Activated naive CD4-positive, alpha-beta T cell treated with anti-CD3 and anti-CD28 coated beads, Interleukin-2, amount 10 ng/mL, durations not matched to agents 7 days and 5 days (primary cell): ENCODE results near the gene AAMP.
A peak's percentile ranks its signal among the peaks of the same experiment; 100 is the strongest.
"Not testable (repeated sequence)": the region's sequence is repeated elsewhere in the genome, so short reads cannot be mapped to it uniquely, and the experiment has no call there.

Experiments used
- CTCF ChIA-PET: fragments of 350-600 bp; sonication (Branson Sonifier 250); formaldehyde crosslinking; loops from one replicate; lab custom pipeline; 2021; ENCODE audit warnings: antibody characterized with exemption; lab: Charles Lee
- DNase-seq: peaks from one replicate; pipeline ENCODE4 v3.0.0-alpha.2; 2020
- H3K27ac Mint-ChIP-seq: one replicate; pipeline ENCODE4 v1.8.0; 2021; ENCODE audit warnings: mild to moderate bottlenecking, moderate library complexity, mixed read lengths
- H3K27me3 Mint-ChIP-seq: one replicate; pipeline ENCODE4 v1.8.0; 2021; ENCODE audit warnings: mild to moderate bottlenecking, mixed read lengths
- H3K36me3 Mint-ChIP-seq: one replicate; pipeline ENCODE4 v1.8.0; 2021; ENCODE audit warnings: mixed read lengths
- H3K4me1 Mint-ChIP-seq: one replicate; pipeline ENCODE4 v1.8.0; 2021; ENCODE audit warnings: mixed read lengths
- H3K4me3 Mint-ChIP-seq: one replicate; pipeline ENCODE4 v1.8.0; 2021; ENCODE audit warnings: mild to moderate bottlenecking, moderate library complexity, mixed read lengths
- H3K9me3 Mint-ChIP-seq: one replicate; pipeline ENCODE4 v1.8.0; 2021; ENCODE audit warnings: mixed read lengths

Gene AAMP, protein sequence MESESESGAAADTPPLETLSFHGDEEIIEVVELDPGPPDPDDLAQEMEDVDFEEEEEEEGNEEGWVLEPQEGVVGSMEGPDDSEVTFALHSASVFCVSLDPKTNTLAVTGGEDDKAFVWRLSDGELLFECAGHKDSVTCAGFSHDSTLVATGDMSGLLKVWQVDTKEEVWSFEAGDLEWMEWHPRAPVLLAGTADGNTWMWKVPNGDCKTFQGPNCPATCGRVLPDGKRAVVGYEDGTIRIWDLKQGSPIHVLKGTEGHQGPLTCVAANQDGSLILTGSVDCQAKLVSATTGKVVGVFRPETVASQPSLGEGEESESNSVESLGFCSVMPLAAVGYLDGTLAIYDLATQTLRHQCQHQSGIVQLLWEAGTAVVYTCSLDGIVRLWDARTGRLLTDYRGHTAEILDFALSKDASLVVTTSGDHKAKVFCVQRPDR

DNA sequence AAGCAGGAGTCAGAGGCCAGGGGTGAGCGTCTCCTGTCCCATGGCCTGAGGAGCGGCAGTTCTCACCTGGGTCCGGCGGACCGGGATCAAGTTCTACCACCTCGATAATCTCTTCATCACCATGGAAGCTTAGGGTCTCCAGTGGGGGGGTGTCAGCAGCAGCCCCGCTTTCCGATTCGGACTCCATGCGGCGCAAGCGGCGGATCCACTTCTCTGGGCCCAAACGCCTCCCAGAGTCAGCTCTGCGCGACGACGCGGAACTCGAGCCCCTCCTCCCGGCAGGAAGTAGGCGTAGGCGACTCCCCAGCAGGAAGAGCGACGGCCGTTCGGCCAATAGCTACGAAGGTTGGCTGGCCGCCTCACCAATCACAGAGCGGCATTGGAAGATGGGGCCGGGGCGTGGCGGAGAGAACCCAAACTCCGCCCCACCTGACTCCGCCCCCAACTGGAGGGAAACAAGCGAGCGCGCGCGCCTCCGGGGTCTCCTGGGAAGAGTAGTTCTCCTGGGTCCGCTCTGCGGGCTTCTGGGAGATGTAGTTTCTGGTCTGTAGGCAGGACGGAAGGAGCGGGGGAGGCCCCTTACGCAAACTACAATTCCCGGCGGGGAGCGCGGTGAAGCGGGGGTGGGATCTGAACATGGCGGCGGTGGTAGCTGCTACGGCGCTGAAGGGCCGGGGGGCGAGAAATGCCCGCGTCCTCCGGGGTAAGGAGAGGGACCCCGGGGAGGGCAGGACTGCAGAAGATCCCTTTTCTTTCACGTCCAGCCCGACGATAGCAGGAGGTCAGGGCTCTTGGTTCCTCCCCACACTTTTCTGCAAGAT is at the start of gene AAMP, which contains the start of gene PNKD:
Gene AAMP (minus strand): TSS at position 238 of the 821 bp plus-strand sequence. CDS start 51 bp downstream, at position 187.
Gene PNKD (plus strand): TSS at position 620 of the 821 bp plus-strand sequence. CDS start 17 bp downstream, at position 637.
- peak; percentile 100 for DNase-seq
- Mint-ChIP-seq H3K4me1 (peaks cover 53% of the 10 kb centered on the region), H3K27ac (peak within 1 kb of the TSS; percentile 91), H3K36me3 (peaks cover 39% of the 10 kb centered on the region), H3K9me3 (no peaks in the 10 kb centered on the region), H3K27me3 (peaks cover 6% of the 10 kb centered on the region), H3K4me3 (peak within 1 kb of the TSS; percentile 92)
- CTCF ChIA-PET: interaction anchor here (1.2 to 7.4 kb wide), 10 partner anchors 10 to 196 kb away, joined by 3 to 195 read pairs (median 8); partner anchors contain the start of genes GPBAR1 and TMBIM1

DNA sequence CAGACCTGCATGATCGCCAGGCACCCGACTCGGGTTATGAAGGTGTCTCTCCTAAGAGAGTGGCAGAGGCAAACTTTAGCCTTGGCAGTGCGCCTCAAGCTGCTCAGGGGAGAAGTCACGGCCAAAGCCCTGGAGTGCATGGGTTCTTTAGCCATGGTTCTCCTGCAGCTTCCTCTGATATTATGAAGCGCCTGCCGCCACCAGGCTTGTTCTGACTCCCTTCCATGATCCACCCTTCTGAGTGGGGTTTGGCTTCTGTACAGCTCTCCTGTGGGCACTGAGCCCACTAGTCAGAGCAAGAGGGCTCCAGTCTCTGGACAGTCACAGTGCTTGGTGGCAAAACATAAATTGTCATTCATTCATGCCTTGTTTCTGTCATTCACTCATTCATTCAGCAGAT is 48.3 kb upstream of the AAMP start:
- Mint-ChIP-seq H3K4me1 (peaks cover 45% of the 10 kb centered on the region), H3K9me3 (no peaks in the 10 kb centered on the region), H3K27ac (no peak overlapping the region), H3K27me3 (peaks cover 12% of the 10 kb centered on the region), H3K4me3 (no peak overlapping the region), H3K36me3 (peaks cover 8% of the 10 kb centered on the region)
- CTCF ChIA-PET: no interaction called here
- DNase-seq: no peak

DNA sequence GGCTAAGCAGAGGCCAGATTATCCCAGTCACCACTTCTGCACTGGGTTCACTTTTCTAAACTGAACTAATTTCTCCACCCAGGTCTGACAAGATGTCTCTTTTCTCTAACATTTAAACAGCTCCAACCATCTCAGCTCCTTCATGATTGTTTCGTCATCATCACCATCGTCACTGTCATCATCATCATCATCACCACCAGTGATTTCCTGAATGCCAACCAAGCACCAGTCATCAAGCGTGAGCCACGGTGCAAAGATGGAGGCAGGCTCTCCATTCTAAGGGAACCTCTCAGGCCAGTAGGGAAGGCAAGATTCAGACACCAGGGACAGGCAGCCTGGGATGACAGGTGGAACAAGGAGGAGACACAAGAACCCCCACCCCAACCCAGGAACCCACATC is 47.9 kb upstream of the AAMP start:
- Mint-ChIP-seq H3K4me1 (peaks cover 45% of the 10 kb centered on the region), H3K27me3 (peaks cover 10% of the 10 kb centered on the region), H3K36me3 (peaks cover 8% of the 10 kb centered on the region), H3K4me3 (no peak overlapping the region), H3K27ac (no peak overlapping the region), H3K9me3 (no peaks in the 10 kb centered on the region)
- DNase-seq: no peak
- CTCF ChIA-PET: no interaction called here

DNA sequence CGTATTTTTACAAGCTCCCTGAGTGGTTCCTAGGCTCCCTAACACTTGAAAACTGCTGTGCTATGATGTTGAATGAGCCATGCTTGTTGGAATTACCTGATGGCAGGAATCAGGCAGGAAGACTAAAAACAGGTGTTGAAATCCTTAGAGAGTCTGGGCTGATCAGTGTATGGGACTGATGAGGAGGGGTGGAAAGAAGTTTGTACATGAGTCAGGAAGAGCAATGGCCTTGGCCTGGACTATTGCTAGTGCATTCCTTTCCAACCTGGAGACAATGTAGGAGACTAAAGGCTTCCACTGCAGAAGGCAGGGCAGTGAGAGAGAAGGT is 47.3 kb upstream of the AAMP start:
- DNase-seq: no peak
- Mint-ChIP-seq H3K4me1 (peaks cover 40% of the 10 kb centered on the region), H3K4me3 (no peak overlapping the region), H3K27me3 (peaks cover 5% of the 10 kb centered on the region), H3K36me3 (peaks cover 8% of the 10 kb centered on the region), H3K9me3 (no peaks in the 10 kb centered on the region), H3K27ac (peak overlapping the region; percentile 93)
- CTCF ChIA-PET: interaction anchor here (0.7 to 1.0 kb wide), 2 partner anchors 9 to 40 kb away, joined by 3 read pairs; no protein-coding TSS in a partner anchor

DNA sequence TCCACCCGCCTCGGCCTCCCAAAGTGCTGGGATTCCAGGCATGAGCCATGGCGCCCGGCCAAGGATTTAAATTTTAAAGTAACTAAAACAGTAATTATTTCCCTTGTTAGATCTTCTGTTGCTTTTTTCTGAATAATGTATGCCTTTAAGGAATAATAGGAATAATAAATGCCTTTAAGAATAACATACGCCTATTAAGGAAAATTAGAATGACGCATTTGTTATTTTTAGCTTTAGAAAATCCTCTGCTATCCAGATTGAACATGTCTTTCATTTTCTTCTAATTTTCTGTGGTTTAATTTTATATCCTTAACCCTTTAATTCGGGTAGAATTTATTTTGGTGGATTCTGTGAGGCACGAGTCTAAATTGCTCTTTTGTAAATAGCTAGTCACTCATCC is 45.5 kb upstream of the AAMP start:
- CTCF ChIA-PET: interaction anchor here (2.7 kb wide), 1 partner anchor 14 kb away, joined by 9 read pairs; no protein-coding TSS in a partner anchor
- Mint-ChIP-seq H3K27ac (no peak overlapping the region), H3K4me1 (peaks cover 31% of the 10 kb centered on the region), H3K36me3 (peaks cover 8% of the 10 kb centered on the region), H3K4me3 (no peak overlapping the region), H3K27me3 (no peaks in the 10 kb centered on the region), H3K9me3 (no peaks in the 10 kb centered on the region)
- DNase-seq: no peak

DNA sequence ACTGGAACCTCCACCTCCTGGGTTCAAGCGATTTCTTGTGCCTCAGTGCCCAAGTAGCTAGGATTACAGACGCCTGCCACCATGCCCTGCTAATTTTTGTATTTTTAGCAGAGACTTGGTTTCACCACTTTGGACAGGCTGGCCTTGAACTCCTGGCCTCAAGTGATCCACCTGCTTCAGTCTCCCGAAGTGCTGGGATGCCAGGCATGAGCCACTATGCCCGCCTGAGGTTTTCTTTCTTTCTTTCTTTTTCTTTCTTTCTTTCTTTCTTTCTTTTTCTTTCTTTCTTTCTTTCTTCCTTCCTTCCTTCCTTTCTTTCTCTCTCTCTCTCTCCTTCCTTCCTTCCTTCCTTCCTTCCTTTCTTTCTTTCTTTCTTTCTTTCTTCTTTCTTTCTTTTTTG is 44.8 kb upstream of the AAMP start:
- not testable (repeated sequence) for H3K9me3 Mint-ChIP-seq, DNase-seq, H3K27me3 Mint-ChIP-seq, H3K27ac Mint-ChIP-seq, H3K4me3 Mint-ChIP-seq, H3K36me3 Mint-ChIP-seq
- CTCF ChIA-PET: interaction anchor here (2.7 kb wide), 1 partner anchor 13 kb away, joined by 9 read pairs; no protein-coding TSS in a partner anchor
- peaks cover 31% of the 10 kb centered on the region for H3K4me1 Mint-ChIP-seq

DNA sequence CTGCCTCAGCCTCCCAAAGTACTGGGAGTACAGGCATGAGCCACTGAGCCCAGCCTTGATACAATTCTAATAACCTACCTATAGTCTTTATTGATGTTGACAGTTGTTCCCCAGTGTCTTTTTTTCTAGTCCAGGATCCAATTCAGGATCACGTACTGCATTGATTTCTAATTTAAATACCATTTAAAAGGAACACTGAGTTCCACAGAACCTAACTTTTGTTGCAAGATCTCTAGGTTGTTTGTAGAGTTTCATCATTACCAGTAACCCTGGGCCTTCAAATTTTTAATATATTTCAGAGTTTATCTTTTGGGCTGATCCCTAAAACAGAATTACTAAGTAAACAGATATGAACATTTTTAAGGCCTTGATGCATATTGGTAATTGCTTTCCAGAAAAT is 43.4 kb upstream of the AAMP start:
- CTCF ChIA-PET: no interaction called here
- Mint-ChIP-seq H3K4me3 (no peak overlapping the region), H3K27ac (no peak overlapping the region), H3K9me3 (no peaks in the 10 kb centered on the region), H3K4me1 (peaks cover 31% of the 10 kb centered on the region), H3K27me3 (peaks cover 9% of the 10 kb centered on the region), H3K36me3 (peaks cover 8% of the 10 kb centered on the region)
- DNase-seq: no peak

DNA sequence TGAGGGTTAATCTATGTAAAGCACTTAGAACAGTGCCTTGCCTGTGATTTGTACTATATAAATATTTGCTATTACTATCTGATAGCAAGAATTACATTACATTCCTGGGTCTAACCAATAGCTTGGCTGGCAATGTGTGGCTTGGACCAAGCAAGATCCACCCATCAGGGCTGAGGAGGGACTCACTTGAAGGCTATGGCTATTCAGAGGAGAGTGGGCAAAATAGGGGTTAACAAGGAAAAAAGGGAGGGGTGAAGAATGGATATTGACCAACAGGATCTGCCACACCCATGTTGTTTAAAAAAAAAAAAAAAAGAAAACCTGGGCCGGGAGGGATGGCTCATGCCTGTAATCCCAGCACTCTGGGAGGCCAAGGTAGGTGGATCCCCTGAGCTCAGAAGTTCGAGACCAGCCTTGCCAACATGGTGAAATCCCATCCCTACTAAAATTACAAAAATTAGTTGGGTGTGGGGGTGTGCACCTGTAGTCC is 42.4 kb upstream of the AAMP start:
- no peaks in the 10 kb centered on the region for H3K9me3 Mint-ChIP-seq
- H3K36me3 Mint-ChIP-seq: peaks cover 6% of the 10 kb centered on the region
- DNase-seq: no peak
- H3K4me3 Mint-ChIP-seq: no peak overlapping the region
- CTCF ChIA-PET: no interaction called here
- H3K27ac Mint-ChIP-seq: peak overlapping the region; percentile 68
- H3K4me1 Mint-ChIP-seq: peaks cover 29% of the 10 kb centered on the region
- peaks cover 14% of the 10 kb centered on the region for H3K27me3 Mint-ChIP-seq

DNA sequence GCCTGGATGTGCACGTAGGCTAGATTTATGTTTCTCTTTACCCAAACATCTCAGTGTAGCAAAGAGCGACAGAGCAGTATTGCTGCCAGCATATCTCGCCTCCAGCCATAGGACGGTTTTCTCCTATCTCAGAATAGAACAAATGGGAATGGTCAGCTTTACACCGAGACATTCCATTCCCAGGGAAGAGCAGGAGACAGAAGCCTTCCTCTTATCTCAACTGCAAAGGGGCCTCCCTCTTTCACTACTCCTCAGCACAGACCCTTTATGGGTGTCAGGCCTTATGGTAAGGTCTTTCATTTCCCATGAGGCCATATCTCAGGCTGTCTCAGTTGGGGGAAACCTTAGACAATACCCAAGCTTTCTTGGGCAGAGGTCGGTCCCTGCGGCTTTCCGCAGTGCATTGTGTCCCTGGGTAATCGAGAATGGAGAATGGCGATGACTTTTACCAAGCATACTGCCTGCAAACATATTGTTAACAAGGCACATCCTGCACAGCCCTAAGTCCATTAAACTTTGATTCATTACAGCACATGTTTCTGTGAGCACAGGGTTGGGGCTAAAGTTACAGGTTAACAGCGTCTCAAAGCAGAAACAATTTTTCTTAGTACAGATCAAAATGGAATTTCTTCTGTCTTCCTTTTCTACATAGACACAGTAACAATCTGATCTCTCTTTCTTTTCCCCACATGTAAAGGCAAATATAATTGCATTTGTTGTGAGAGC is 41.8 kb upstream of the AAMP start:
- peaks cover 14% of the 10 kb centered on the region for H3K27me3 Mint-ChIP-seq
- H3K4me3 Mint-ChIP-seq, H3K36me3 Mint-ChIP-seq, DNase-seq, H3K9me3 Mint-ChIP-seq, H3K27ac Mint-ChIP-seq, CTCF ChIA-PET: not testable (repeated sequence)
- H3K4me1 Mint-ChIP-seq: peaks cover 22% of the 10 kb centered on the region

DNA sequence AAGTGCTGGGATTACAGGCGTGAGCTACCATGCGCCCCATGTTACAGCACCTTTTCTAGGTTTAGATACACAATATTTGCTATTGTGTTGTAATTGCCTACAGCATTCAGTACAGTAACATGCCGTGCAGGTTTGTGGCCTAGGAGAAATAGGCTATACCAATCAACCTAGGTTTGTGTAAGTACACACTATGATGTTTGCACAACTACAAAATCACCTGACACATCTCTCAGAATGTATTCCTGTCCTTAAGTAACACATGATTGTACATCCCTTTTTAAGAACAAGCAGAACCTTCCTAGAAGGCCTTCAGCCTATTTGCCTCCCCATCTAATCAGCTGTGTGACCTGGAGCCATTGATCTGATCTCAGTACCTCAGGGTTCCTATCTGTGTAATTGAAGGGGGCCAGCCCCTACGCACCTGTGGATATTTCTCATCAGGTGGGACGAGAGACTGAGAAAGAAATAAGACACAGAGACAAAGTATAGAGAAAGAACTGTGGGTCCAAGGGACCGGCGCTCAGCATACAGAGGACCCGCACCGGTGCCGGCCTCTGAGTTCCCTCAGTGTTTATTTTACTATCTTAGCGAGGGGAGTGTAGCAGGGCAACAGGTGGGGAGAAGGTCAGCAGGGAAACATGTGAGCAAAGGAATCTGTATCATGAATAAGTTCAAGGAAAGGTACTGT is 41.1 kb upstream of the AAMP start:
- H3K27ac Mint-ChIP-seq: no peak overlapping the region
- DNase-seq: no peak
- no peaks in the 10 kb centered on the region for H3K36me3 Mint-ChIP-seq
- peaks cover 20% of the 10 kb centered on the region for H3K27me3 Mint-ChIP-seq
- peaks cover 17% of the 10 kb centered on the region for H3K4me1 Mint-ChIP-seq
- no peaks in the 10 kb centered on the region for H3K9me3 Mint-ChIP-seq
- no peak overlapping the region for H3K4me3 Mint-ChIP-seq
- CTCF ChIA-PET: no interaction called here

DNA sequence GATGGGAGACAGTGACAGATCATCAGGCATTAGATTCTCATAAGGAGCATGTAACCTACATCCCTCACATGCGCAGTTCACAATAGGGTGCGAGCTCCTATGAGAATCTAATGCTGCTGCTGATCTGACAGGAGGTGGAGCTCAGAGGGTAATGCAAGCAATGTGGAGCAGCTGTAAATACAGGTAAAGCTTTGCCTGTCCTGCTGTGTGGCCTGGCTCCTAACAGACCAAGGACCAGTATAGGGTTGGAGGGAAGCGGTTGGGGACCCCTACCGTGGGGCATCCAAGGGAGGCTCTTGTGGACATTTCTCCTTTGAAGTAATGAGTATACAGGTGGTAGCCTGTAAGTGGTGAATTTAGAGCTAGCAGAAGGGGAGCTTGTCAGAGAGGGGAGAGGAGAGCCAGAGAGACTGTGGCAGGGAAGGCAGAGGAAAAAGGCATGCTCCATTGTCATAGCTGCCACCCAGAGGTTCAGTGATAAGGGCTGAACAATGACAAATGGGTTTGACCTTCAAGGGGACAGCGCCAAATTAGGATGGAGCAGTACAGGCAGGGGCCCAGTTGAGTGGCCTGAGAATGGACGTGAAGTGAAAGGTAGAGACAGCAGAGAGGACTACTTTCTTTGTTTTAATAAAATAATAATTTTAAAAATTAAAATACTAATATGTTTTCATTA is 37.6 kb upstream of the AAMP start:
- H3K4me1 Mint-ChIP-seq: peaks cover 7% of the 10 kb centered on the region
- H3K4me3 Mint-ChIP-seq: no peak overlapping the region
- no peaks in the 10 kb centered on the region for H3K9me3 Mint-ChIP-seq
- peaks cover 34% of the 10 kb centered on the region for H3K27me3 Mint-ChIP-seq
- no peak for DNase-seq
- no peaks in the 10 kb centered on the region for H3K36me3 Mint-ChIP-seq
- no peak overlapping the region for H3K27ac Mint-ChIP-seq
- CTCF ChIA-PET: interaction anchor here (0.7 to 2.4 kb wide), 5 partner anchors 15 to 112 kb away, joined by 3 to 9 read pairs (median 4); partner anchors contain the start of genes CATIP and TMBIM1

DNA sequence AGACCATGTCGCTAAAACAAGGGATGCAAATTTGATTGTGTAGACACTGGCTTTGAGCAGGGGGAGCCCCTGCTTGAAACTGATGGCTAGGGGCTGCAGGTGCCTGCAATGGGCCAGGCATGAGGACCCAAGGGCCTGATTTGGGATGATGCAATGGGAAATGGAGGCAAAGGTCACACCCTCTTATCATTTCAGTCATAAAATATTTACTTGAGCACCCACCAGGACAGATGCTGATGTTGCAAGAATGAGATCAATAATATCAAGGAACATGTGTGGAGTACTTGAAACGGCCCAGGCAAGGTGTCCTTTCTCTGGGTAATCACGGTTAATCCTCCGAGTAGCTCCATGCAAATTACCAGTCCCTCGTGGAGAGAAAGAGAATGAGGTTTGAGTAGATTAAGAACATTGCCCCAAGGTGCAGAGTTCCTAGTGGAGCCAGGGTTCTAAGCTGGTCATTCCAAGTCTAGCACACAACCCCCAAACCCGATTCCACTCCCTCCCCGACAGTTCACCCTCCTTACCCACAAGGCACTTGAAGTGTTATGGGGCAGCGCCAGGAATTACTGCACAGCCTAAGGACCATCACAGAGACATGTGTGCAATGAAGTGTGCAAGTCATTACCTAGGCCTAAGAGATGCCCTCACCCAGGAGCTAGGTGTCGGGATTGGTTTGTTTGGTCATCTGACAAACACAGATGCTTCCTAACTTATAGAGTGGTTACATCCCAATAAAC is 36.4 kb upstream of the AAMP start:
- DNase-seq: no peak
- Mint-ChIP-seq H3K4me1 (peaks cover 10% of the 10 kb centered on the region), H3K36me3 (no peaks in the 10 kb centered on the region), H3K27me3 (peaks cover 38% of the 10 kb centered on the region), H3K27ac (no peak overlapping the region), H3K4me3 (no peak overlapping the region), H3K9me3 (no peaks in the 10 kb centered on the region)
- CTCF ChIA-PET: interaction anchor here (1.2 to 2.4 kb wide), 4 partner anchors 14 to 90 kb away, joined by 3 to 9 read pairs (median 4); partner anchors contain the start of genes CATIP and TMBIM1
